ENCODE data around the gene FAM50B. TPM values are rescaled to one million over a fixed set of nuclear protein-coding genes. Genes with fewer than 3 reads are reported as not detected.

The FAM50B gene
- total and polyA plus RNA-seq, 2 experiments from 2014 or later = 4.4 to 4.8 TPM

DNA sequence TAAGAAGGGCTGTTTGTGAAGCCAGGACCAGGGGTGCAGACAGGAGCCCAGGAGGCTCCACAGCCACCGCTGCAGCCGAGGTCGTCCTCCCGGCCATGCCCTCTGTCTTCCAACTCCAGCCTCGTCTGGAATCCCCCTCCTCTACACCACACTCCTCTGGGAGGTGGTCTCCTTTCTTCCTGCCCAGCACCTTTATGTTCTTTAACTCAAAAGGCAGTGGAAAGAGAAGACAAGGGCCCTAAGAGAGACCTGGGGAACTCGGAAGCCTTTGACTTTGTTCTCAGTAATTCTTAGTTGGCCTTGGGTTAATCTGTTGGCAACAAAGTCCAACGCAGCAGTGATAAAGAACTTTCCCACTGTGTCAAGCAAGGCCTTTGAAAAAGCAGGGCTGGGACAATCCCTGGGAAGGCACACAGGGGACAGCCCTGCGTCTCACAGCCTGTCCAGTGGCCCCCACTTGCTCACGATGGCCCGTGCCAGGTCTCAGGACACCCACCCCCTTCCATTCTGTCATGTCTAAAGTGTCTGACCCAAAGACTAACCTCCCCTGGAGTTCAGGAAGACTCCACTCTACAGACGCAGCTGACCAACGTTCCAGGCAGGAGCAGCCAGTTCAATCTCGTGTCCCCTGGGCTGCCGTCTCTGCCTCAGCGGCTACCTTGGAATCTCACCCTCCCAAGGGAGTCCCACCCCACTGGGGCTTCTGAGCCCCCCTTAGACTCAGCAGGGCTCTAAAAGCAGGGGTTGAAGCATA, 42.8 kb upstream of the FAM50B start (continued):
- TF ChIP-seq, protein P1, sequence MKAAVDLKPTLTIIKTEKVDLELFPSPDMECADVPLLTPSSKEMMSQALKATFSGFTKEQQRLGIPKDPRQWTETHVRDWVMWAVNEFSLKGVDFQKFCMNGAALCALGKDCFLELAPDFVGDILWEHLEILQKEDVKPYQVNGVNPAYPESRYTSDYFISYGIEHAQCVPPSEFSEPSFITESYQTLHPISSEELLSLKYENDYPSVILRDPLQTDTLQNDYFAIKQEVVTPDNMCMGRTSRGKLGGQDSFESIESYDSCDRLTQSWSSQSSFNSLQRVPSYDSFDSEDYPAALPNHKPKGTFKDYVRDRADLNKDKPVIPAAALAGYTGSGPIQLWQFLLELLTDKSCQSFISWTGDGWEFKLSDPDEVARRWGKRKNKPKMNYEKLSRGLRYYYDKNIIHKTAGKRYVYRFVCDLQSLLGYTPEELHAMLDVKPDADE (IDR thresholded peaks at IDR 0.05) = no peak
- TF ChIP-seq, protein P2, sequence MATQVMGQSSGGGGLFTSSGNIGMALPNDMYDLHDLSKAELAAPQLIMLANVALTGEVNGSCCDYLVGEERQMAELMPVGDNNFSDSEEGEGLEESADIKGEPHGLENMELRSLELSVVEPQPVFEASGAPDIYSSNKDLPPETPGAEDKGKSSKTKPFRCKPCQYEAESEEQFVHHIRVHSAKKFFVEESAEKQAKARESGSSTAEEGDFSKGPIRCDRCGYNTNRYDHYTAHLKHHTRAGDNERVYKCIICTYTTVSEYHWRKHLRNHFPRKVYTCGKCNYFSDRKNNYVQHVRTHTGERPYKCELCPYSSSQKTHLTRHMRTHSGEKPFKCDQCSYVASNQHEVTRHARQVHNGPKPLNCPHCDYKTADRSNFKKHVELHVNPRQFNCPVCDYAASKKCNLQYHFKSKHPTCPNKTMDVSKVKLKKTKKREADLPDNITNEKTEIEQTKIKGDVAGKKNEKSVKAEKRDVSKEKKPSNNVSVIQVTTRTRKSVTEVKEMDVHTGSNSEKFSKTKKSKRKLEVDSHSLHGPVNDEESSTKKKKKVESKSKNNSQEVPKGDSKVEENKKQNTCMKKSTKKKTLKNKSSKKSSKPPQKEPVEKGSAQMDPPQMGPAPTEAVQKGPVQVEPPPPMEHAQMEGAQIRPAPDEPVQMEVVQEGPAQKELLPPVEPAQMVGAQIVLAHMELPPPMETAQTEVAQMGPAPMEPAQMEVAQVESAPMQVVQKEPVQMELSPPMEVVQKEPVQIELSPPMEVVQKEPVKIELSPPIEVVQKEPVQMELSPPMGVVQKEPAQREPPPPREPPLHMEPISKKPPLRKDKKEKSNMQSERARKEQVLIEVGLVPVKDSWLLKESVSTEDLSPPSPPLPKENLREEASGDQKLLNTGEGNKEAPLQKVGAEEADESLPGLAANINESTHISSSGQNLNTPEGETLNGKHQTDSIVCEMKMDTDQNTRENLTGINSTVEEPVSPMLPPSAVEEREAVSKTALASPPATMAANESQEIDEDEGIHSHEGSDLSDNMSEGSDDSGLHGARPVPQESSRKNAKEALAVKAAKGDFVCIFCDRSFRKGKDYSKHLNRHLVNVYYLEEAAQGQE (IDR thresholded peaks at IDR 0.05; ENCODE audit: unreplicated experiment) = no peak
- no peak for TF ChIP-seq POLR2AphosphoS5 (IDR thresholded peaks at IDR 0.05; ENCODE audit: low read depth)

DNA sequence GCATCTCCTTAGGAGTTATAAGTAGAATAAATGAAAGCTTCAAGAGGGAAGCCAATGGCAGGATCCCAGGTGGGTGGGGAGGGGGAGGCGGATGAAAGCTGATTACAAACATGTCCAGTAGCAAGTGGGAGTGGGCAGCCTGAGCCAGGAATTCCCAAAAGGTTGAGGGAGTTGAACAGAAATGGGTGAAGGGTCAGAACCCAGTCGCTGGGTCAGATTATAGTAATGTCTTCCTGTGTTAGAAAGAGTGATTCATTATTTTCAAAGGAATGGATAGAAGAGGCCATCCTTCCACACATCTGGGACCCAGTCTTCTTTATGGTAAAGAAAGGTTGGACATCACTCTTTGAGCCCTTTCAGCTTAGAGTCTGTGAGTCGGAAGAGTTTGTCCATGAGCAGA, 41.0 kb upstream of the FAM50B start:
- no peak overlapping the region for H2AFZ ChIP-seq
- H3K4me3 ChIP-seq = no peak overlapping the region
- no peak overlapping the region for H3K27ac ChIP-seq (ENCODE audit: low read depth)
- H3K27me3 ChIP-seq (ENCODE audit: insufficient read depth) = no peaks in the 10 kb centered on the region
- no peak overlapping the region for H3K4me3 Mint-ChIP-seq
- no peak overlapping the region for H3K27ac Mint-ChIP-seq
- H3K4me2 ChIP-seq = no peak overlapping the region
- no peaks in the 10 kb centered on the region for H3K36me3 Mint-ChIP-seq (ENCODE audit: low read depth)
- H3K27me3 Mint-ChIP-seq (ENCODE audit: insufficient read depth, low read depth, poor library complexity) = peaks cover 5% of the 10 kb centered on the region
- H4K20me1 ChIP-seq (replicated peaks; ENCODE audit: insufficient read depth) = no peaks in the 10 kb centered on the region
- no peaks in the 10 kb centered on the region for H3K79me2 ChIP-seq (replicated peaks; ENCODE audit: insufficient read depth)
- no peaks in the 10 kb centered on the region for H3K9me3 Mint-ChIP-seq
- peaks cover 1% of the 10 kb centered on the region; the same call in 1 of the 3 replicates for H3K4me1 Mint-ChIP-seq
- H3K4me1 ChIP-seq (ENCODE audit: insufficient read depth) = no peaks in the 10 kb centered on the region
- H3K36me3 ChIP-seq (ENCODE audit: insufficient read depth) = no peaks in the 10 kb centered on the region
- H3K9me2 ChIP-seq (ENCODE audit: insufficient read depth) = no peaks in the 10 kb centered on the region
- DNase-seq (ENCODE audit: low spot score) (no peak), ATAC-seq (no peak)
- no peaks in the 10 kb centered on the region for H3F3A ChIP-seq (replicated peaks; ENCODE audit: low read depth)
- TF ChIP-seq JUNB (IDR thresholded peaks at IDR 0.05; ENCODE audit: unreplicated experiment) = no peak
- TF ChIP-seq, protein P3, sequence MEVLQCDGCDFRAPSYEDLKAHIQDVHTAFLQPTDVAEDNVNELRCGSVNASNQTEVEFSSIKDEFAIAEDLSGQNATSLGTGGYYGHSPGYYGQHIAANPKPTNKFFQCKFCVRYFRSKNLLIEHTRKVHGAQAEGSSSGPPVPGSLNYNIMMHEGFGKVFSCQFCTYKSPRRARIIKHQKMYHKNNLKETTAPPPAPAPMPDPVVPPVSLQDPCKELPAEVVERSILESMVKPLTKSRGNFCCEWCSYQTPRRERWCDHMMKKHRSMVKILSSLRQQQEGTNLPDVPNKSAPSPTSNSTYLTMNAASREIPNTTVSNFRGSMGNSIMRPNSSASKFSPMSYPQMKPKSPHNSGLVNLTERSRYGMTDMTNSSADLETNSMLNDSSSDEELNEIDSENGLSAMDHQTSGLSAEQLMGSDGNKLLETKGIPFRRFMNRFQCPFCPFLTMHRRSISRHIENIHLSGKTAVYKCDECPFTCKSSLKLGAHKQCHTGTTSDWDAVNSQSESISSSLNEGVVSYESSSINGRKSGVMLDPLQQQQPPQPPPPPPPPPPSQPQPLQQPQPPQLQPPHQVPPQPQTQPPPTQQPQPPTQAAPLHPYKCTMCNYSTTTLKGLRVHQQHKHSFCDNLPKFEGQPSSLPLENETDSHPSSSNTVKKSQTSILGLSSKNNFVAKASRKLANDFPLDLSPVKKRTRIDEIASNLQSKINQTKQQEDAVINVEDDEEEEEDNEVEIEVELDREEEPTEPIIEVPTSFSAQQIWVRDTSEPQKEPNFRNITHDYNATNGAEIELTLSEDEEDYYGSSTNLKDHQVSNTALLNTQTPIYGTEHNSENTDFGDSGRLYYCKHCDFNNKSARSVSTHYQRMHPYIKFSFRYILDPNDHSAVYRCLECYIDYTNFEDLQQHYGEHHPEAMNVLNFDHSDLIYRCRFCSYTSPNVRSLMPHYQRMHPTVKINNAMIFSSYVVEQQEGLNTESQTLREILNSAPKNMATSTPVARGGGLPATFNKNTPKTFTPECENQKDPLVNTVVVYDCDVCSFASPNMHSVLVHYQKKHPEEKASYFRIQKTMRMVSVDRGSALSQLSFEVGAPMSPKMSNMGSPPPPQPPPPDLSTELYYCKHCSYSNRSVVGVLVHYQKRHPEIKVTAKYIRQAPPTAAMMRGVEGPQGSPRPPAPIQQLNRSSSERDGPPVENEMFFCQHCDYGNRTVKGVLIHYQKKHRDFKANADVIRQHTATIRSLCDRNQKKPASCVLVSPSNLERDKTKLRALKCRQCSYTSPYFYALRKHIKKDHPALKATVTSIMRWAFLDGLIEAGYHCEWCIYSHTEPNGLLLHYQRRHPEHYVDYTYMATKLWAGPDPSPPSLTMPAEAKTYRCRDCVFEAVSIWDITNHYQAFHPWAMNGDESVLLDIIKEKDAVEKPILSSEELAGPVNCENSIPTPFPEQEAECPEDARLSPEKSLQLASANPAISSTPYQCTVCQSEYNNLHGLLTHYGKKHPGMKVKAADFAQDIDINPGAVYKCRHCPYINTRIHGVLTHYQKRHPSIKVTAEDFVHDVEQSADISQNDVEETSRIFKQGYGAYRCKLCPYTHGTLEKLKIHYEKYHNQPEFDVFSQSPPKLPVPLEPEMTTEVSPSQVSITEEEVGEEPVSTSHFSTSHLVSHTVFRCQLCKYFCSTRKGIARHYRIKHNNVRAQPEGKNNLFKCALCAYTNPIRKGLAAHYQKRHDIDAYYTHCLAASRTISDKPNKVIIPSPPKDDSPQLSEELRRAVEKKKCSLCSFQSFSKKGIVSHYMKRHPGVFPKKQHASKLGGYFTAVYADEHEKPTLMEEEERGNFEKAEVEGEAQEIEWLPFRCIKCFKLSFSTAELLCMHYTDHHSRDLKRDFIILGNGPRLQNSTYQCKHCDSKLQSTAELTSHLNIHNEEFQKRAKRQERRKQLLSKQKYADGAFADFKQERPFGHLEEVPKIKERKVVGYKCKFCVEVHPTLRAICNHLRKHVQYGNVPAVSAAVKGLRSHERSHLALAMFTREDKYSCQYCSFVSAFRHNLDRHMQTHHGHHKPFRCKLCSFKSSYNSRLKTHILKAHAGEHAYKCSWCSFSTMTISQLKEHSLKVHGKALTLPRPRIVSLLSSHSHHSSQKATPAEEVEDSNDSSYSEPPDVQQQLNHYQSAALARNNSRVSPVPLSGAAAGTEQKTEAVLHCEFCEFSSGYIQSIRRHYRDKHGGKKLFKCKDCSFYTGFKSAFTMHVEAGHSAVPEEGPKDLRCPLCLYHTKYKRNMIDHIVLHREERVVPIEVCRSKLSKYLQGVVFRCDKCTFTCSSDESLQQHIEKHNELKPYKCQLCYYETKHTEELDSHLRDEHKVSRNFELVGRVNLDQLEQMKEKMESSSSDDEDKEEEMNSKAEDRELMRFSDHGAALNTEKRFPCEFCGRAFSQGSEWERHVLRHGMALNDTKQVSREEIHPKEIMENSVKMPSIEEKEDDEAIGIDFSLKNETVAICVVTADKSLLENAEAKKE (CRISPR knock-in tag; IDR thresholded peaks at IDR 0.05) = no peak
- TF ChIP-seq EZH2phosphoT487 (IDR thresholded peaks at IDR 0.05; ENCODE audit: unreplicated experiment) = no peak
- TF ChIP-seq ZNF331 (CRISPR knock-in tag; IDR thresholded peaks at IDR 0.05; ENCODE audit: low read depth) = no peak
- no peak for TF ChIP-seq STAT1 (IDR thresholded peaks at IDR 0.05; ENCODE audit: unreplicated experiment)

Measured in GM23338 (cell line).